ENCODE measurements around the gene IL5RA.

The IL5RA gene

GRCh38 chr3:3110299-3110630, at the start of gene IL5RA:
IL5RA (minus strand) TSS chr3:3110374; CDS start chr3:3104984, 5,390 bp downstream.
- H3K9me3 ChIP-seq, result no peaks in the 10 kb centered on the region
- no peaks in the 10 kb centered on the region for H3K27me3 ChIP-seq
- no peaks in the 10 kb centered on the region for H3K4me1 ChIP-seq
- no peaks in the 10 kb centered on the region for H3K36me3 ChIP-seq
- no peak for TF ChIP-seq CTCF (IDR thresholded peaks at IDR 0.05)
- intact Hi-C loops (cut with DNase I; ENCODE audit: low total_unique reads), result no loop called here
- H3K4me3 ChIP-seq, result no peak within 1 kb of the TSS
- no peak within 1 kb of the TSS for H3K27ac ChIP-seq
- no peak for DNase-seq

GRCh38 chr3:3157484-3157883, 47.3 kb upstream of the IL5RA start:
- H3K4me3 ChIP-seq, result no peak overlapping the region
- H3K27me3 ChIP-seq, result no peaks in the 10 kb centered on the region
- no peaks in the 10 kb centered on the region for H3K9me3 ChIP-seq
- peaks cover 0 to 23% (median 11%) of the 10 kb centered on the region in 4 donors for H3K4me1 ChIP-seq
- peaks cover 39 to 71% (median 55%) of the 10 kb centered on the region in 3 donors for H3K36me3 ChIP-seq
- no peak for DNase-seq
- no peak for TF ChIP-seq CTCF (IDR thresholded peaks at IDR 0.05)
- no peak overlapping the region for H3K27ac ChIP-seq
- intact Hi-C loops (cut with DNase I; ENCODE audit: low total_unique reads), result no loop called here

- no peak for TF ChIP-seq CTCF (IDR thresholded peaks at IDR 0.05)
- peaks cover 57 to 80% (median 68%) of the 10 kb centered on the region in 3 donors for H3K36me3 ChIP-seq
These were observed 44.9 kb upstream of the IL5RA start for GRCh38 chr3:3154879-3155610.

GRCh38 chr3:3151513-3151912, 41.3 kb upstream of the IL5RA start:
- Histone ChIP-seq H3K4me3 (no peak overlapping the region), H3K36me3 (peaks cover 76 to 91% (median 86%) of the 10 kb centered on the region in 3 donors), H3K4me1 (no peaks in the 10 kb centered on the region), H3K27ac (no peak overlapping the region), H3K9me3 (no peaks in the 10 kb centered on the region), H3K27me3 (no peaks in the 10 kb centered on the region)
- intact Hi-C loops (cut with DNase I; ENCODE audit: low total_unique reads), result no loop called here
- TF ChIP-seq CTCF (IDR thresholded peaks at IDR 0.05), result no peak
- DNase-seq, result no peak

More at GRCh38 chr3:3154879-3155610, 44.9 kb upstream of the IL5RA start:
- Histone ChIP-seq H3K9me3 (no peaks in the 10 kb centered on the region), H3K4me3 (no peak overlapping the region), H3K27ac (no peak overlapping the region), H3K4me1 (peaks cover 0 to 8% (median 2%) of the 10 kb centered on the region in 4 donors), H3K27me3 (no peaks in the 10 kb centered on the region)
- DNase-seq, result no peak
- intact Hi-C loops (cut with DNase I; ENCODE audit: low total_unique reads), result no loop called here

- TF ChIP-seq CTCF (IDR thresholded peaks at IDR 0.05), result no peak
- Histone ChIP-seq H3K36me3 (peaks cover 77 to 93% (median 87%) of the 10 kb centered on the region in 3 donors), H3K27me3 (no peaks in the 10 kb centered on the region), H3K9me3 (no peaks in the 10 kb centered on the region), H3K4me1 (no peaks in the 10 kb centered on the region), H3K4me3 (no peak overlapping the region), H3K27ac (no peak overlapping the region)
- DNase-seq, result no peak
- intact Hi-C loops (cut with DNase I; ENCODE audit: low total_unique reads), result no loop called here
These were observed 39.4 kb upstream of the IL5RA start for GRCh38 chr3:3149560-3149959.

Measured in tibial artery (tissue), 4 donors.